ENCODE measurements around the gene GH2. TPM values are rescaled to one million over a fixed set of nuclear protein-coding genes. Genes with fewer than 3 reads are reported as not detected.
A peak's percentile ranks its signal among the peaks of the same experiment; 100 is the strongest.
"Not testable (repeated sequence)": the region's sequence is repeated elsewhere in the genome, so short reads cannot be mapped to it uniquely, and the experiment has no call there.

The GH2 gene
- total RNA-seq, 1 donor from 2014 or later: not detected

GRCh38 chr17:63845509-63845908, 36.2 kb downstream of the GH2 start:
- H3K9me3 Mint-ChIP-seq (ENCODE audit: unreplicated experiment): peaks cover 21% of the 10 kb centered on the region
- no peak overlapping the region for H3K4me3 Mint-ChIP-seq (ENCODE audit: unreplicated experiment)
- peaks cover 8% of the 10 kb centered on the region for H3K4me1 Mint-ChIP-seq (ENCODE audit: low read depth, unreplicated experiment)
- H3K27ac Mint-ChIP-seq (ENCODE audit: unreplicated experiment): no peak overlapping the region
- no peak for TF ChIP-seq CTCF (IDR thresholded peaks at IDR 0.05; ENCODE audit: partially characterized antibody, unreplicated experiment)
- no peak for DNase-seq
- H3K27me3 Mint-ChIP-seq (ENCODE audit: unreplicated experiment): peaks cover 28% of the 10 kb centered on the region
- peaks cover 7% of the 10 kb centered on the region for H3K36me3 Mint-ChIP-seq (ENCODE audit: unreplicated experiment)

- Mint-ChIP-seq H3K4me1 (ENCODE audit: low read depth, unreplicated experiment) (peaks cover 10% of the 10 kb centered on the region), H3K9me3 (ENCODE audit: unreplicated experiment) (peaks cover 23% of the 10 kb centered on the region), H3K4me3 (ENCODE audit: unreplicated experiment) (peak overlapping the region; percentile 83), H3K27me3 (ENCODE audit: unreplicated experiment) (peaks cover 26% of the 10 kb centered on the region), H3K36me3 (ENCODE audit: unreplicated experiment) (peaks cover 7% of the 10 kb centered on the region), H3K27ac (ENCODE audit: unreplicated experiment) (no peak overlapping the region)
- no peak for TF ChIP-seq CTCF (IDR thresholded peaks at IDR 0.05; ENCODE audit: partially characterized antibody, unreplicated experiment)
- no peak for DNase-seq
Observed at GRCh38 chr17:63843910-63844677, 37.6 kb downstream of the GH2 start.

- H3K27ac Mint-ChIP-seq (ENCODE audit: unreplicated experiment); DNase-seq; H3K36me3 Mint-ChIP-seq (ENCODE audit: unreplicated experiment): not testable (repeated sequence)
- Mint-ChIP-seq H3K4me3 (ENCODE audit: unreplicated experiment) (peak overlapping the region; percentile 83), H3K9me3 (ENCODE audit: unreplicated experiment) (peaks cover 18% of the 10 kb centered on the region), H3K4me1 (ENCODE audit: low read depth, unreplicated experiment) (peaks cover 12% of the 10 kb centered on the region), H3K27me3 (ENCODE audit: unreplicated experiment) (peaks cover 23% of the 10 kb centered on the region)
Observed at GRCh38 chr17:63843387-63843888, 38.3 kb downstream of the GH2 start.

GRCh38 chr17:63842540-63843386, 39.0 kb downstream of the GH2 start, which contains the start of gene SMARCD2:
Gene SMARCD2, minus strand, starts transcription at chr17:63842685. Its CDS starts 11 bp downstream, at chr17:63842674.
- Mint-ChIP-seq H3K27me3 (ENCODE audit: unreplicated experiment) (peaks cover 18% of the 10 kb centered on the region), H3K4me1 (ENCODE audit: low read depth, unreplicated experiment) (peaks cover 12% of the 10 kb centered on the region), H3K27ac (ENCODE audit: unreplicated experiment) (peak within 1 kb of the TSS; percentile 92), H3K4me3 (ENCODE audit: unreplicated experiment) (peak within 1 kb of the TSS; percentile 95), H3K9me3 (ENCODE audit: unreplicated experiment) (peaks cover 18% of the 10 kb centered on the region), H3K36me3 (ENCODE audit: unreplicated experiment) (peaks cover 1% of the 10 kb centered on the region)
- no peak for TF ChIP-seq CTCF (IDR thresholded peaks at IDR 0.05; ENCODE audit: partially characterized antibody, unreplicated experiment)
- peak; percentile 99 for DNase-seq

- peak overlapping the region; percentile 92 for H3K27ac Mint-ChIP-seq (ENCODE audit: unreplicated experiment)
- H3K9me3 Mint-ChIP-seq (ENCODE audit: unreplicated experiment): peaks cover 18% of the 10 kb centered on the region
- peaks cover 16% of the 10 kb centered on the region for H3K27me3 Mint-ChIP-seq (ENCODE audit: unreplicated experiment)
- H3K4me3 Mint-ChIP-seq (ENCODE audit: unreplicated experiment): peak overlapping the region; percentile 95
- H3K36me3 Mint-ChIP-seq (ENCODE audit: unreplicated experiment): no peaks in the 10 kb centered on the region
- peak; percentile 48 for DNase-seq
- peaks cover 12% of the 10 kb centered on the region for H3K4me1 Mint-ChIP-seq (ENCODE audit: low read depth, unreplicated experiment)
- no peak for TF ChIP-seq CTCF (IDR thresholded peaks at IDR 0.05; ENCODE audit: partially characterized antibody, unreplicated experiment)
Observed at GRCh38 chr17:63842173-63842539, 39.6 kb downstream of the GH2 start.
